Measurements from ENCODE around the gene IPO11. TPM values are rescaled to one million over a fixed set of nuclear protein-coding genes. Genes with fewer than 3 reads are reported as not detected.

IPO11 gene
- total RNA-seq, 4 donors from 2014 or later = 20.8 to 48.2 (median 23.6) TPM

- no peak for TF ChIP-seq CTCF (IDR thresholded peaks at IDR 0.05)
- ATAC-seq (ENCODE audit: low FRiP score) (no peak), DNase-seq (ENCODE audit: low spot score) (no peak)
Measured at GRCh38 chr5:62432621-62433064, 20.1 kb downstream of the IPO11 start.

GRCh38 chr5:62448528-62448927, 36.0 kb downstream of the IPO11 start:
- no peak for TF ChIP-seq CTCF (IDR thresholded peaks at IDR 0.05)
- ATAC-seq (ENCODE audit: low FRiP score) = no peak

GRCh38 chr5:62450259-62450658, 37.7 kb downstream of the IPO11 start:
- ATAC-seq (ENCODE audit: low FRiP score) (no peak), DNase-seq (ENCODE audit: low spot score) (no peak)
- no peak for TF ChIP-seq CTCF (IDR thresholded peaks at IDR 0.05)

More at GRCh38 chr5:62448528-62448927, 36.0 kb downstream of the IPO11 start:
- no peak for DNase-seq (ENCODE audit: low spot score)

GRCh38 chr5:62457071-62457470, 44.5 kb downstream of the IPO11 start:
- DNase-seq (ENCODE audit: low spot score) (no peak), ATAC-seq (ENCODE audit: low FRiP score) (no peak)
- no peak for TF ChIP-seq CTCF (IDR thresholded peaks at IDR 0.05)

GRCh38 chr5:62460578-62460983, 48.0 kb downstream of the IPO11 start:
- TF ChIP-seq CTCF (IDR thresholded peaks at IDR 0.05) = peak in 1 of 3 donors; percentile 18
- no peak for DNase-seq (ENCODE audit: low spot score)
- no peak for ATAC-seq (ENCODE audit: low FRiP score)

GRCh38 chr5:62461561-62461960, 49.0 kb downstream of the IPO11 start:
- no peak for DNase-seq (ENCODE audit: low spot score)
- TF ChIP-seq CTCF (IDR thresholded peaks at IDR 0.05) = no peak
- no peak for ATAC-seq (ENCODE audit: low FRiP score)

GRCh38 chr5:62465985-62466925, 53.7 kb downstream of the IPO11 start:
- DNase-seq (ENCODE audit: low spot score) (no peak), ATAC-seq (ENCODE audit: low FRiP score) (no peak)
- no peak for TF ChIP-seq CTCF (IDR thresholded peaks at IDR 0.05)
